NCI-H146 treated with DMSO at 0.1 percent for 48 hours (cell line): ENCODE data around the gene EFNA1.

Source experiments
- DNase-seq: peaks from one replicate; lab custom pipeline; 2025; ENCODE audit not compliant: unreplicated experiment; lab: John Stamatoyannopoulos, UW

Gene EFNA1

GRCh38 chr1:155174324-155175280 is 46.9 kb downstream of the EFNA1 start:
- DNase-seq, result peak; percentile 62

GRCh38 chr1:155175281-155175926 is 47.7 kb downstream of the EFNA1 start:
- no peak for DNase-seq

GRCh38 chr1:155175927-155176371 is 48.3 kb downstream of the EFNA1 start:
- no peak for DNase-seq

- DNase-seq, result peak; percentile 38
These were observed 48.9 kb downstream of the EFNA1 start for GRCh38 chr1:155176544-155177071.

GRCh38 chr1:155177192-155177917 is 49.7 kb downstream of the EFNA1 start:
- DNase-seq, result no peak

- no peak for DNase-seq
These were observed 50.2 kb downstream of the EFNA1 start for GRCh38 chr1:155177918-155178281.

- no peak for DNase-seq
These were observed 50.9 kb downstream of the EFNA1 start for GRCh38 chr1:155178441-155179111.

- DNase-seq, result no peak
These were observed 51.7 kb downstream of the EFNA1 start for GRCh38 chr1:155179112-155180031.

- DNase-seq, result no peak
These were observed 53.8 kb downstream of the EFNA1 start for GRCh38 chr1:155181371-155182051.

- DNase-seq, result no peak
These were observed 54.4 kb downstream of the EFNA1 start for GRCh38 chr1:155182052-155182550.

- no peak for DNase-seq
These were observed 56.1 kb downstream of the EFNA1 start for GRCh38 chr1:155183775-155184221.

GRCh38 chr1:155184351-155184811 is 56.7 kb downstream of the EFNA1 start:
- DNase-seq, result no peak
